Endothelial cell of umbilical vein (primary cell): ENCODE results near the gene THNSL1. TPM values are rescaled to one million over a fixed set of nuclear protein-coding genes. Genes with fewer than 3 reads are reported as not detected.

Experiments used
- BruUV-seq: library from RNA; stranded (reverse); fragments of 400-500 nt; replicated peaks from 2 replicates; lab custom pipeline; 2021; lab: Mats Ljungman, UMichigan
- CTCF ChIA-PET: fragments of 300-600, 350-600 bp; sonication (Branson Sonifier 250); formaldehyde crosslinking; loops from one replicate; lab custom pipeline; 2021; ENCODE audit warnings: antibody characterized with exemption, inconsistent platforms; lab: Charles Lee
- POLR2A ChIA-PET: fragments of 300-600, 350-600 bp; sonication (Branson Sonifier 250); formaldehyde crosslinking; loops from one replicate; lab custom pipeline; 2021; ENCODE audit warnings: antibody characterized with exemption, inconsistent platforms; lab: Charles Lee
- DNase-seq: peaks from one replicate; pipeline ENCODE4 v3.0.0-alpha.2; 2011; ENCODE audit warnings: low read depth, low spot score
- FAIRE-seq: peaks from 2 replicates; lab custom pipeline; 2011; peaks lifted over from hg19 to GRCh38; lab: Jason Lieb, UNC
- H2AFZ ChIP-seq: 2 replicates; pipeline ENCODE4 v1.6.0; 2012; ENCODE audit warnings: low read depth, low read length, control low read depth, inconsistent platforms
- H3K27ac ChIP-seq: 2 replicates; pipeline ENCODE4 v1.5.1; 2011; ENCODE audit warnings: low read depth, mild to moderate bottlenecking, control low read depth, low read length, moderate library complexity; ENCODE audit not compliant: insufficient read depth
- H3K27me3 ChIP-seq, 2 experiments: 2 replicates each; pipeline versions ENCODE4 v1.6.0 to v1.6.1; 2011; ENCODE audit warnings: low read length in 2 of 2, mixed read lengths in 1 of 2; ENCODE audit not compliant: control insufficient read depth in 2 of 2, insufficient read depth in 2 of 2
- H3K36me3 ChIP-seq, 2 experiments: 2 replicates in 1 of 2; 3 replicates in 1 of 2; pipeline ENCODE4 v1.5.1; 2011; ENCODE audit warnings: low read length in 2 of 2, mild to moderate bottlenecking in 1 of 2, moderate library complexity in 1 of 2; ENCODE audit not compliant: control insufficient read depth in 2 of 2, insufficient read depth in 2 of 2; ENCODE audit errors: extremely low read depth in 1 of 2
- H3K4me1 ChIP-seq: 3 replicates; pipeline ENCODE4 v1.5.1; 2011; ENCODE audit warnings: mild to moderate bottlenecking, low read length; ENCODE audit not compliant: control insufficient read depth, insufficient read depth; ENCODE audit errors: extremely low read depth
- H3K4me2 ChIP-seq: 2 replicates; pipeline ENCODE4 v1.6.1; 2011; ENCODE audit warnings: low read length, control low read depth, mixed read lengths; ENCODE audit not compliant: insufficient read depth
- H3K4me3 ChIP-seq, 3 experiments: fragments of 200-600 bp in 1 of 3; sonication (generic), shearing (Covaris generic) in 1 of 3; replicated peaks in 1 of 3; 2 replicates each; pipeline ENCODE4 v1.5.1; 2011 to 2016; ENCODE audit warnings: control low read depth in 3 of 3, low read length in 3 of 3, mild to moderate bottlenecking in 2 of 3, inconsistent platforms in 1 of 3, low read depth in 1 of 3, moderate library complexity in 1 of 3; ENCODE audit not compliant: insufficient read depth in 1 of 3
- H3K79me2 ChIP-seq: 2 replicates; pipeline ENCODE4 v1.6.0; 2012; ENCODE audit warnings: low read length, inconsistent platforms; ENCODE audit not compliant: control insufficient read depth, insufficient read depth
- H3K9ac ChIP-seq: replicated peaks from 2 replicates; pipeline ENCODE3; 2011; ENCODE audit warnings: low read length, control low read depth; ENCODE audit not compliant: insufficient read depth; ENCODE audit errors: extremely low read depth
- H3K9me1 ChIP-seq: replicated peaks from 3 replicates; pipeline ENCODE4 v1.6.0; 2011; ENCODE audit warnings: mild to moderate bottlenecking, low read length; ENCODE audit not compliant: control insufficient read depth, insufficient read depth; ENCODE audit errors: extremely low read depth
- H3K9me3 ChIP-seq: replicated peaks from 2 replicates; pipeline ENCODE4 v1.5.1; 2012; ENCODE audit warnings: low read length, inconsistent platforms; ENCODE audit not compliant: control insufficient read depth, insufficient read depth
- H4K20me1 ChIP-seq: replicated peaks from 2 replicates; pipeline ENCODE3; 2011; ENCODE audit warnings: mild to moderate bottlenecking, low read length; ENCODE audit not compliant: control insufficient read depth, insufficient read depth; ENCODE audit errors: extremely low read depth
- EZH2 ChIP-seq: IDR thresholded peaks from 2 replicates; pipeline ENCODE4 v1.6.1; 2012; ENCODE audit warnings: borderline replicate concordance, low read depth, mild to moderate bottlenecking, moderate library complexity, low read length, inconsistent platforms; ENCODE audit not compliant: severe bottlenecking
- FOS ChIP-seq: IDR thresholded peaks from 2 replicates; pipeline ENCODE4 v1.6.1; 2011; ENCODE audit warnings: mild to moderate bottlenecking, low read length, moderate library complexity, borderline replicate concordance; ENCODE audit not compliant: insufficient read depth
- GATA2 ChIP-seq: IDR thresholded peaks from 2 replicates; pipeline ENCODE4 v1.7.0; 2011; ENCODE audit warnings: low read depth, mild to moderate bottlenecking, moderate library complexity, mixed read lengths, low read length; ENCODE audit not compliant: insufficient read length, insufficient read depth
- JUN ChIP-seq: IDR thresholded peaks from 2 replicates; pipeline ENCODE4 v1.6.1; 2011; ENCODE audit warnings: borderline replicate concordance, low read depth; ENCODE audit not compliant: insufficient read length, insufficient read depth
- MYC ChIP-seq: IDR thresholded peaks from one replicate; pipeline ENCODE4 v1.6.1; 2011; ENCODE audit warnings: mild to moderate bottlenecking, low read depth, low read length
- POLR2A ChIP-seq: IDR thresholded peaks from 2 replicates; pipeline ENCODE4 v1.6.1; 2012; ENCODE audit warnings: low read depth, mild to moderate bottlenecking, control low read depth, low read length
- POLR2AphosphoS5 ChIP-seq: IDR thresholded peaks from 2 replicates; pipeline ENCODE4 v1.6.1; 2012; ENCODE audit warnings: low read depth, mild to moderate bottlenecking, control low read depth, low read length, moderate library complexity; ENCODE audit not compliant: insufficient read depth
- dilution Hi-C: fragments of 300-500 bp; cut with MboI; formaldehyde crosslinking; loops from one replicate; pipeline ENCODE4 v1.15.0; 2019; ENCODE audit warnings: low sequenced_read_pairs; ENCODE audit not compliant: extremely low pct_ligation_motif_present
- intact Hi-C: fragments of 100-400 bp; cut with micrococcal nuclease; formaldehyde crosslinking; loops from one replicate; pipeline ENCODE4 v1.10.0; 2022
- polyA plus RNA-seq, 4 experiments: library from polyadenylated mRNA; depleted of rRNA in 3 of 4; stranded (reverse) in 3 of 4; unstranded in 1 of 4; fragments of >200 nt; gene quantifications; 2 replicates each; pipeline versions ENCODE4 v1.2.1 to v1.2.3, GENCODE V29; 2011 to 2012; ENCODE audit warnings: missing spikeins in 1 of 4
- total RNA-seq: library from RNA; stranded (reverse); gene quantifications from 2 replicates; pipeline ENCODE4 v1.2.3, GENCODE V29; 2021
- TF ChIP-seq, protein P1 (sequence below), 2 donors: IDR thresholded peaks; 1 replicate in 1 of 2; 2 replicates in 1 of 2; pipeline ENCODE4 v1.5.1; 2011; ENCODE audit warnings: low read length in 2 of 2, mild to moderate bottlenecking in 2 of 2, moderate library complexity in 2 of 2, control low read depth in 1 of 2, inconsistent platforms in 1 of 2, low read depth in 1 of 2; ENCODE audit not compliant: insufficient read depth in 1 of 2; ENCODE audit errors: extremely low read depth in 1 of 2
- TF ChIP-seq, protein P2 (sequence below): IDR thresholded peaks from 2 replicates; pipeline ENCODE4 v1.6.1; 2011; ENCODE audit not compliant: insufficient read depth, insufficient read length

THNSL1 gene
- total and polyA plus RNA-seq, 2 donors (not counting 3 experiments of a cell fraction or from before 2014, with no cell fraction given): 0.52 to 2.1 TPM

DNA sequence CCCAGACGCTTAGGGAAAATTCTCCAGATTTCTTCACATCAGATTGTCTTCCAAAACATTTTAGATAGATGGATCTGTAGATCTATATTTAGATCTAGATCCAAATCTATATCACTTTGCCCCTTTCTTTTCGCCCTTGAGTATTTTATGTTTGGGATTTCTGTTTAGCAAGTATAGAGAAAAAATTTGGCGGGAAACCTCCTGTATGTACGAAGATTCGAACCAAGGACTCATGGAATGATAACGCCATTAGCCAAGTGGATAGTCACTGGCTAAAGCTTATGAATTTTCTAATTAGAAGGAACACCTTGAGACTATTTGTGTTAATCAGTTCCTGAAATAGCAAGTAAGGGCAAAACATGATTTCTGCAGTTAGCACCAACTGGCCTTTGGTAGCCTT, 1.2 kb downstream of the THNSL1 start:
- no peaks in the 10 kb centered on the region for H3K36me3 ChIP-seq
- no peaks in the 10 kb centered on the region for H3K9me1 ChIP-seq
- CTCF ChIA-PET: interaction anchor here (1.1 kb wide), 1 partner anchor 65 kb away, joined by 3 read pairs; the partner anchor contains the start of gene PRTFDC1
- H3K79me2 ChIP-seq: no peaks in the 10 kb centered on the region
- TF ChIP-seq MYC: no peak
- TF ChIP-seq, protein P1, sequence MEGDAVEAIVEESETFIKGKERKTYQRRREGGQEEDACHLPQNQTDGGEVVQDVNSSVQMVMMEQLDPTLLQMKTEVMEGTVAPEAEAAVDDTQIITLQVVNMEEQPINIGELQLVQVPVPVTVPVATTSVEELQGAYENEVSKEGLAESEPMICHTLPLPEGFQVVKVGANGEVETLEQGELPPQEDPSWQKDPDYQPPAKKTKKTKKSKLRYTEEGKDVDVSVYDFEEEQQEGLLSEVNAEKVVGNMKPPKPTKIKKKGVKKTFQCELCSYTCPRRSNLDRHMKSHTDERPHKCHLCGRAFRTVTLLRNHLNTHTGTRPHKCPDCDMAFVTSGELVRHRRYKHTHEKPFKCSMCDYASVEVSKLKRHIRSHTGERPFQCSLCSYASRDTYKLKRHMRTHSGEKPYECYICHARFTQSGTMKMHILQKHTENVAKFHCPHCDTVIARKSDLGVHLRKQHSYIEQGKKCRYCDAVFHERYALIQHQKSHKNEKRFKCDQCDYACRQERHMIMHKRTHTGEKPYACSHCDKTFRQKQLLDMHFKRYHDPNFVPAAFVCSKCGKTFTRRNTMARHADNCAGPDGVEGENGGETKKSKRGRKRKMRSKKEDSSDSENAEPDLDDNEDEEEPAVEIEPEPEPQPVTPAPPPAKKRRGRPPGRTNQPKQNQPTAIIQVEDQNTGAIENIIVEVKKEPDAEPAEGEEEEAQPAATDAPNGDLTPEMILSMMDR (IDR thresholded peaks at IDR 0.05; ENCODE audit: extremely low read depth in 1 of 2, insufficient read depth in 1 of 2, low read depth in 1 of 2, low read length in 2 of 2): no peak
- TF ChIP-seq, protein P2, sequence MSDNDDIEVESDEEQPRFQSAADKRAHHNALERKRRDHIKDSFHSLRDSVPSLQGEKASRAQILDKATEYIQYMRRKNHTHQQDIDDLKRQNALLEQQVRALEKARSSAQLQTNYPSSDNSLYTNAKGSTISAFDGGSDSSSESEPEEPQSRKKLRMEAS: no peak
- no peak for TF ChIP-seq FOS
- no peak for TF ChIP-seq POLR2A
- dilution Hi-C loops (no loop called here), intact Hi-C loops (loop anchor here (2.0 to 5.0 kb wide), 2 partner anchors 65 to 120 kb away; partner anchors contain the start of gene PRTFDC1)
- BruUV-seq: no TSS peak
- peak overlapping the region in 1 of 3 experiments; percentile 85 for H3K4me3 ChIP-seq
- H3K27me3 ChIP-seq: no peaks in the 10 kb centered on the region
- H4K20me1 ChIP-seq: no peaks in the 10 kb centered on the region
- no peak for DNase-seq
- peak overlapping the region; percentile 99 for H3K4me2 ChIP-seq
- FAIRE-seq: no peak
- H3K27ac ChIP-seq: peak overlapping the region; percentile 88
- H3K4me1 ChIP-seq: peaks cover 25% of the 10 kb centered on the region
- peak overlapping the region; percentile 81 for H3K9ac ChIP-seq
- POLR2A ChIA-PET: no interaction called here
- no peak overlapping the region for H2AFZ ChIP-seq
- H3K9me3 ChIP-seq: no peaks in the 10 kb centered on the region

DNA sequence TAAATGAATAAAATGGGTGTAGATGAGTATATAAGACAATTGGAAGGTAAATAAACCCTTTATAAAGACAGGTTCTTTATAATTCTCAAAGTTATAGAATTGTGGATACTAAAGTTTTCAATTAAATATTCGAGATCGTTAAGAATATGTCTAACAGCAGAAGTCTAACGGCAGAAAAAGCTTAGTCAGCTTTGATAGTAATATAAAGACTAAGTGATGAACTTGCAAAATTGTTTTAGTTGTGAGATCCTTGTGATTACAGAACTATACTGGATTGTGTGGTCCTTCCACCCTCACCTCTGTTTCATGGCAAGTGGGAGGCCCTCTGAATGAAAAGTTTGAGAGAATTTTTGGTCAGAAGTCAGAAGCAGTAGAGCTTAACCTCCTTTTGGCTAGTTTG, 2.3 kb downstream of the THNSL1 start:
- H3K27me3 ChIP-seq: no peaks in the 10 kb centered on the region
- no peak for FAIRE-seq
- H4K20me1 ChIP-seq: no peaks in the 10 kb centered on the region
- no peak overlapping the region for H3K9ac ChIP-seq
- no peaks in the 10 kb centered on the region for H3K36me3 ChIP-seq
- intact Hi-C loops (loop anchor here (5.0 kb wide), 1 partner anchor 121 kb away; no protein-coding TSS in a partner anchor), dilution Hi-C loops (no loop called here)
- H3K4me1 ChIP-seq: peaks cover 34% of the 10 kb centered on the region
- ChIA-PET POLR2A (no interaction called here), CTCF (interaction anchor here (1.1 kb wide), 1 partner anchor 66 kb away, joined by 3 read pairs; the partner anchor contains the start of gene PRTFDC1)
- H3K4me2 ChIP-seq: no peak overlapping the region
- no peaks in the 10 kb centered on the region for H3K79me2 ChIP-seq
- no peak for TF ChIP-seq JUN
- TF ChIP-seq MYC: no peak
- no peak for TF ChIP-seq POLR2AphosphoS5
- no peak for TF ChIP-seq POLR2A
- TF ChIP-seq, protein P2: no peak
- TF ChIP-seq, protein P1 (IDR thresholded peaks at IDR 0.05; ENCODE audit: extremely low read depth in 1 of 2, insufficient read depth in 1 of 2, low read depth in 1 of 2, low read length in 2 of 2): no peak
- no peak for TF ChIP-seq EZH2
- no peak for TF ChIP-seq GATA2
- TF ChIP-seq FOS: no peak
- no peaks in the 10 kb centered on the region for H3K9me1 ChIP-seq
- DNase-seq: no peak
- no peak overlapping the region for H2AFZ ChIP-seq
- H3K4me3 ChIP-seq: no peak overlapping the region
- BruUV-seq: no TSS peak
- no peak overlapping the region for H3K27ac ChIP-seq
- no peaks in the 10 kb centered on the region for H3K9me3 ChIP-seq
